Inflammatory macrophage treated with lipopolysaccharide for 4 hours (primary cell): ENCODE results near the gene OR5M3.

Source experiments
- DNase-seq: peaks from one replicate; pipeline ENCODE4 v3.0.0-alpha.2; 2020

Gene OR5M3

DNA sequence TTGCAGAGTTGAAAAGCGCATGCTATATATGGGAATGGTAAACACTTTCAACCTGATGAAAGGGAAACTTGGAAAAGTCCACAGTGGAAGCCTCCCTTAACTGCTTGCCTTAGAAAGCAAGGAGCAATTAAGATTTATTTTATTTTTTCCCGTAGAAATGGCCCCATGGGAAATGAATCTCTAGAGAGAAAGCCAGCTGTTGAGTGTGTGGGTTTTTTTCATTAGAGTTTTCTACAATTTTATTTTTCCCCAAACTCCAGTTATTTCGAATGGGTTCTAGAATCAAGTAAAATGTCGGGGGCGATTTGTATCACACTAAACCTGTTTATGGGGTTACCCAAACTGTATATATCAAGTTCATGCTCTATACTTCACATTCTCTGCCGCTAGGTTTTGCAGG is at the start of gene OR5M3:
OR5M3 (minus strand) TSS at position 101 of the 400 bp plus-strand sequence. CDS start 2,855 bp downstream, outside the sequence.
- DNase-seq, result no peak

DNA sequence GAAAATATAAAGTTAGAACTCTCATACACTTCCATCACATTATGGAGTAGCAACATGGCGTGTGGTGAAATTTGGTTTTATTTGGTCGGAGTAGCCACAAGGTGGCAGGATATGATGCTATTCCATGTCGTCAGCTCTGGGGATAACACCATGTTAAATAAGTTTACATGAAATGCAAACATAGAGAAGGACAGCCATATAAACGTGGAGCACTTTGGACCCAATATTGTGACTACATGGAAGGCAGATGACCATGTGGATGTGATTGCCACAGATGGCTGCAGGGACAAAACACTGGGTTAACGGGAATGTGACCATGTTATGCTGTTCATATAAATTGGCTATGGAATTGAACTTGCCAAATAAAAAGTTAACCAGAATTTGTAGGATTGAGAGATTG is 48.9 kb upstream of the OR5M3 start:
- DNase-seq, result no peak

DNA sequence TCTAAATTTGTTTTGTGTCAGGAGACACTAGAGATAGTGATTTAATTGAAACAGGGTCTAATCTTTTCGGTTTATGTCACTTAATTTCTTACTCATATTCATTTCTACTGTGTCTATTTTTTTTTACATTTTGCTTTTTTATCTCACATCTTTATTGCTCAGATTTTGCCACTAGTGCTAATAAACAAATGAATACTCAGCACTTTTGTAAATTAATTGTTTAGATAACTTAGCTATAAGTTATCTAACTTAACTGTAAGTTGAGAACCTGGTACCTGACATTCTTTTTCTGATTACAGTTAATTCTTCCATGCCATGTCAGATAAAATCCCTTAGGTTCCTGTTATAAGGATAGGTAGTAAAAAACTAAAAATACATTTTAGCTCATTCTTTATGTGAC is 40.1 kb upstream of the OR5M3 start:
- no peak for DNase-seq

DNA sequence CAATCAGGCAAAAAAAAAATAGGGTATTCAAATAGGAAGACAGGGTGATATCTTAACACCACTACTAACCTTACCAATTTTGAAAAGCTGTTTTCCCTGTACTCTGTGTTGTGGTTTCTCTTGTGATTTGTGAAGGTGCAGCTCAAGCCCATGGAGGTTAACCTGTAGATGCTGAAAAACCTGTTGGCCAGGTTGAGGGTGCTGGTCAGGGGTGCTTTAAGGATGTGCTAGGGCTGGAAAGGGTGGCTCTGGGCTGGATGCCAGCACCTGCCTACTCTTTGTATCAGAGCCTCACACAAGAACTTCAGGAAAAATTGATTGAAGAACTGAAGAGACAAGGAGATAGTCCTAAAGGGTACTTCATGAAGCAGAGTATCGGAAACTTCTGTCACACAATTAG is 36.3 kb upstream of the OR5M3 start:
- DNase-seq, result no peak

DNA sequence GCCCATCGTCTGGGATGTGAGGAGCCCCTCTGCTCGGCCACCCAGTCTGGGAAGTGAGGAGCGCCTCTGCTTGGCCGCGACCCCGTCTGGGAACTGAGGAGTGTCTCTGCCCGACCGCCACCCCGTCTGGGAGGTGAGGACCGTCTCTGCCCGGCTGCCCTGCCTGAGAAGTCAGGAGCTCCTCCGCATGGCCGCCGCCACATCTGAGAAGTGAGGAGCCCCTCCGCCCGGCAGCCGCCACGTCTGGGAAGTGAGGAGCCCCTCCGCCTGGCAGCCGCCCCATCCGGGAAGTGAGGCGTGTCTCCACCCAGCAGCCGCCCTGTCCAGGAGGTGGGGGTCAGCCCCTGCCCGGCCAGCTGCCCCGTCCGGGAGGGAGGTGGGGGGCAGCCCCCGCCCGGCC is 23.9 kb upstream of the OR5M3 start:
- DNase-seq, result no peak

DNA sequence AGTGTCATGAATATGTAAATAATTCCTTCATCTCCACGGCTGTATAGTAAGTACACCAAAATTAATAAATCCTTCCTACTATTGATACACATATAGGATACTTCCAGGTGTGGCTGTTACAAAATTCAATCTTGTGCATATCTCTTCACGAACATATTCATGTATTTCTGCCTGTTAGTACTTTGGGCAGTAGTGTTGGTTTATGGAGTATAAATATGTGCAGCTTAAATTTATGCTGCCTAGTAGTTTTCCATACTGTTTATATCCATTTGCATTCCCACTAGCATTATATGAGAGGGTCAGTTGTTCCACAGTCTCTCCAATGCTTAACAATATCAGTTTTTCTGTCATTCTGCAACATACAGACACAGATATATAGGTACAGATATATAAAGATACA is 22.0 kb upstream of the OR5M3 start:
- no peak for DNase-seq

DNA sequence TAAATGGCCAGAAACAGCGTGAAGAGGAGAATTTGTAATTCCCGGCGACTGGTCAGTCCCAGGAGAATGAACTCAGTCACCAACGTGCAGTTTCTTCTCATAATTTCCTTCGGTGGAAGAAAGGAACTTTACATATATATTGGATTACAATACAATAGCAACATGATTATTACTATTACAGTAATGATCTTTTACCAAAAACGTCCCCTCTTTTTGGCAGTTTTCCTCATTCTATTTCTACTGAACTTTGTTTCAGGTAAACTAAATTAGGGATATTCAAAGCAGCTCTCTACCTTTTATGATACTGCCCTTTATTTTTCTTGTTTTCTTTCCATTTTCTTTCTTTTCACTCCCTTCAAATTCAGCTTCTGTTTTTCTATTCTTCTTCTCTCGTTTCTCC is 18.1 kb upstream of the OR5M3 start, which contains the start of gene OR5M8:
OR5M8 (minus strand) TSS at position 101 of the 400 bp plus-strand sequence; CDS start at position 101, 0 bp downstream.
- DNase-seq, result no peak

DNA sequence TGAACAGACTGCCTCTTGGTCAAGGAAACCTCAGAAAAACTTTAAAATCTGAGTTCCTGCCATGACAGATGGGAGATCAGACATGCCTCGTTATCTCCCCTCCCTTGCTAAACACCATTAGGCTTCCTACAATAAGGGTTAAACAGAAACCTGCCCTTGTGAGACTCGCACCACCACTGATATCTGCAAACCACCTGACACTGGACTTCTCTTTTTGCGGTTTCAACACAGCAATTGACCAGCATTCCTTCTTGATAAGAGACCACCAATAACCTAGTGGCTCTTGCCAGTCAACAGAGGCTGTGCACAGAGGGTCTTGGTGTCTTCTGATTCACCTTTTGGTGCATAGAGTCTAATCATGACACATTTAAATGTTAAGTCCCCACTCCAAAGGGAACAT is 13.6 kb upstream of the OR5M3 start:
- DNase-seq, result no peak

DNA sequence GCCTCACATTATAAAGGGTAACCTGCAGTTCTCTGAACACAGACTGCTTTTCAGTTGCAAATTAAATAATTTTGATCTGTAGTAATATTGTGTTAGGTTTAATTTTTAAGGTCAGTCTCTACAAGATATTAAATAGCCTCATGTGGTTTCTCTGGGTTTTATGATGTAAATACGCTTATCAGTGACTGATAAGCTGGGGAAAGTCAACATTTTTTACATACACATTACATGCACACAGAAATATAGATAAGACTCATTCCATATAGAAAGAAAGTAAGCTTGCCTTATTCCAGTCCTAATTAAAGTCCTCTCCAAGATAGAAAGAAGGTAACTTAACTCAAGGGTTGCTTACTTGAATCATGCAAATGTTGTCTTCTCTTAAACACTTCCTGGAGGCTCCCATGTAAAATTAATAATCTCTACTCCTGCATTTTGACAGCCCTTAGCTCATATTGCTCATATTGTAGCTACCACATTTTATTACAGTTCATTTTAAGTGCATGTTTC is 1.6 kb upstream of the OR5M3 start:
- DNase-seq, result no peak

DNA sequence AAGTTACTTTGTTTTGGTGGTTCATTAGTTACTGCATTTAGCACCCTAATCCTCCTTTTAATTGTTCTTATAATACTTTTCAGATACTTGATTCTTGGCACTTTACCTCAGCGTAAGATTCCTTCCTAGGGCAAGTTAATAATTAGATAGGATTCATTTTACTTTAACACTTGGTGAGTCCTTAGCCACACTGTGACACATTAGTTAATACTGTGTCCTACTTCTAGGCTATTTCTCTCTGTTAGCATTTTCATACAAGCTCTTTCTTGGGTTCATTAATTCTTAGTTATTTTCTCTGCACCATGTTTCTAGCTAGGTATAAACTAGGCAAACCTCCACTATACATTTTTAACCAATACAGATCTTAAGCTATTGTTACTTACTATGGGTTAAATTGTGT is 16.1 kb downstream of the OR5M3 start:
- no peak for DNase-seq

DNA sequence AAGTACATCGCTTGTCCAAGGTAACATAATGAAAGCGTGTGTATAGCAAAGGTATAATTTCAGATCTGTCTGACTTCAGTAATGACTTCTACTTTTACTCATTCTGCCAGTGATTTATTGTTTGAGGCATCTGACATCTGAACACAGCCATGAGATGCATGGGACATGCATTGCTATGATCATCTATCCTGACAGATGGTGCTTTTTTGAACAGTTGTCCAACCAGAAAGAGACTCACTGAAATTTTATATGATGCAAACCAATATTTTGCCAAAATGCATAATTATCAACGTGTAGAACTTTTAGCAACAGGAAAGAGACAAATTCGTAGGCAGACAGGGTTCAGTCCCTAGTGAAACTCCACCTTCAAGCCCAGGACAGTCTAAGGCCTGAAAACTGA is 19.6 kb downstream of the OR5M3 start:
- DNase-seq, result no peak
